Skeletal muscle tissue (tissue), 4 donors: ENCODE data around the gene ZNF146. TPM values are rescaled to one million over a fixed set of nuclear protein-coding genes. Genes with fewer than 3 reads are reported as not detected.
"Not testable (repeated sequence)": the region's sequence is repeated elsewhere in the genome, so short reads cannot be mapped to it uniquely, and the experiment has no call there.

Experiments used
- H3K27ac ChIP-seq: one replicate; pipeline ENCODE4 v1.7.0; 2013; ENCODE audit warnings: mild to moderate bottlenecking, low read depth, low read length, inconsistent platforms
- H3K27me3 ChIP-seq, 3 donors: one replicate each; pipeline ENCODE4 v1.7.0; 2013; ENCODE audit warnings: low read length in 3 of 3; ENCODE audit not compliant: control insufficient read depth in 3 of 3, insufficient read depth in 3 of 3
- H3K36me3 ChIP-seq, 3 donors: one replicate each; pipeline ENCODE4 v1.7.0; 2013; ENCODE audit warnings: low read length in 3 of 3; ENCODE audit not compliant: control insufficient read depth in 3 of 3, insufficient read depth in 3 of 3
- H3K4me1 ChIP-seq, 3 donors: one replicate each; pipeline ENCODE4 v1.7.0; 2013; ENCODE audit warnings: low read length in 3 of 3, mild to moderate bottlenecking in 3 of 3; ENCODE audit not compliant: control insufficient read depth in 3 of 3, insufficient read depth in 3 of 3
- H3K4me3 ChIP-seq, 3 donors: one replicate each; pipeline ENCODE4 v1.7.0; 2013; ENCODE audit warnings: low read length in 3 of 3
- H3K9ac ChIP-seq, 3 donors: one replicate each; pipeline ENCODE4 v1.7.0; 2013; ENCODE audit warnings: low read length in 3 of 3, mild to moderate bottlenecking in 3 of 3, moderate library complexity in 2 of 3, low read depth in 1 of 3
- H3K9me3 ChIP-seq, 3 donors: one replicate each; pipeline ENCODE4 v1.7.0; 2013; ENCODE audit warnings: low read length in 3 of 3; ENCODE audit not compliant: control insufficient read depth in 3 of 3
- total RNA-seq: library from RNA; depleted of rRNA; stranded (reverse); fragments of >200 nt; gene quantifications from one replicate; pipeline ENCODE4 v1.2.3, GENCODE V29; 2014
- donor health status: Osteomylitis.

The ZNF146 gene
- total RNA-seq, 1 donor from 2014 or later: 45.9 TPM

DNA sequence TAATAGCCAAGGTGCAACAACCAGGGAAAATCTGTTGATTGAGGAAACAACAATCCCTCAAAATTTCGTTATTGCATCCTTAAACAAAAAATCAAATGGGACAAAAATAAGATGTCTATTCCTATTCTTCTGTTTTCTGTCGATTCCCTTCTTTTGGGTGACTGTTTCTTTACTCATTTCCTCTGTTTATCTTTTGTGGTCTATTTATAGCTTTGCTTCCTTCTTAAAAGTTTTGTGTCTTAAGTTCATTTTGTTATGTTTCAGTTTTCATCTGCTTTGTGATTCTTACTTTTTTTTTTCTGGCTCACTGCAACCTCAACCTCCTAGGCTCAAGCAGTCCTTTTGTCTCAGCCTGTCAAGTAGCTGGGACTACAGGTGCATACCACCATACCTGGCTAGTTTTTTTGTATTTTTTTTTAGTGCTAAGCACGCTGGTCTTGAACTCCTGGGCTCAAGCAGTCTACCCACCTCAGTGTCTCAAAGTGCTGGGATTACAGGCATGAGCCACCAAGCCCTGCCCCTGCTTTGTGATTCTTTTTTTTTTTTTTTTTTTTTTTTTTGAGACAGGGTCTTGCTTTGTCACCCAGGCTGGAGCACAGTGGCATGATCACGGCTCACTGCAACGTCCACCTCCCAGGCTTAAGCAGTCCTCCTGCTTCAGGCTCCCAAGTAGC is 10.4 kb downstream of the ZNF146 start:
- H3K9me3 ChIP-seq: no peaks in the 10 kb centered on the region
- H3K27ac ChIP-seq: no peak overlapping the region
- peaks cover 32 to 45% (median 33%) of the 10 kb centered on the region in 3 donors for H3K36me3 ChIP-seq
- peaks cover 0 to 10% (median 3%) of the 10 kb centered on the region in 3 donors for H3K4me1 ChIP-seq
- peak overlapping the region in 1 of 3 donors; percentile 37 for H3K9ac ChIP-seq
- no peak overlapping the region for H3K4me3 ChIP-seq
- no peaks in the 10 kb centered on the region for H3K27me3 ChIP-seq

DNA sequence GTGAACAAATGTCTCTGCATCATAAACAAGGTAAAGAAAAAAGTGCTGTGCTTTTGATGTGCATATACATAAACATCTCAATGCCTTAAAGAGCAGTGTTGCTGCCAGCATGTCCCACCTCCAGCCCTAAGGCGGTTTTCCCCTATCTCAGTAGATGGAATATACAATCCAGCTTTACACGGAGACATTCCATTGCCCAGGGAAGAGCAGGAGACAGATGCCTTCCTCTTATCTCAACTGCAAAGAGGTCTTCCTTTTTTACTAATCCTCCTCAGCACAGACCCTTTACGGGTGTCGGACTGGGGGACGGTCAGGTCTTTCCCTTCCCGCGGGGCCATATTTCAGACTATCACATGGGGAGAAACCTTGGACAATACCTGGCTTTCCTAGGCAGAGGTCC is 18.7 kb downstream of the ZNF146 start:
- H3K9me3 ChIP-seq, H3K4me3 ChIP-seq, H3K4me1 ChIP-seq, H3K9ac ChIP-seq, H3K27me3 ChIP-seq, H3K27ac ChIP-seq: not testable (repeated sequence)
- peaks cover 53 to 71% (median 59%) of the 10 kb centered on the region in 3 donors for H3K36me3 ChIP-seq

DNA sequence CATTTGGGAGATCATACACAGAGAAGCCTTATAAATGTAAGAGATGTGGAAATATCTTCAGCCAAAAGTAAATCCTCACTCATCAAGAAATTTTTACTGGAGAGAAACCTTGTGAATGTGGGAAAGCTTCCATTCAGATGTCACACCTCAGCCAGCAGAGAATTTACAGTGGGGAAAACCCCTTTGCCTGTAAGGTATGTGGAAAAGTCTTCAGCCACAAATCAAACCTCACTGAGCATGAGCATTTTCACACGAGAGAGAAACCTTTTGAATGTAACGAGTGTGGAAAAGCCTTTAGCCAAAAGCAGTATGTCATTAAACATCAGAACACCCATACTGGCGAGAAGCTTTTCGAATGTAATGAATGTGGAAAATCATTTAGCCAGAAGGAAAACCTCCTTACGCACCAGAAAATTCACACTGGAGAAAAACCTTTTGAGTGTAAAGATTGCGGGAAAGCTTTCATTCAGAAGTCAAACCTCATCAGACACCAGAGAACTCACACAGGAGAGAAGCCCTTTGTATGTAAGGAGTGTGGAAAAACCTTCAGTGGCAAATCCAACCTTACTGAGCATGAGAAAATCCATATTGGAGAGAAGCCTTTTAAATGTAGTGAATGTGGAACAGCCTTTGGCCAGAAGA is 21.5 kb downstream of the ZNF146 start:
- H3K36me3 ChIP-seq: peaks cover 33 to 60% (median 50%) of the 10 kb centered on the region in 3 donors
- H3K4me3 ChIP-seq: no peak overlapping the region
- no peaks in the 10 kb centered on the region for H3K27me3 ChIP-seq
- H3K9me3 ChIP-seq: peaks cover 0 to 4% (median 2%) of the 10 kb centered on the region in 3 donors
- no peak overlapping the region for H3K9ac ChIP-seq
- H3K4me1 ChIP-seq: no peaks in the 10 kb centered on the region
- no peak overlapping the region for H3K27ac ChIP-seq

GRCh38 chr19:36236946-36237310 is 22.0 kb downstream of the ZNF146 start:
- no peak overlapping the region for H3K9ac ChIP-seq
- peaks cover 30 to 58% (median 45%) of the 10 kb centered on the region in 3 donors for H3K36me3 ChIP-seq
- peaks cover 0 to 4% (median 2%) of the 10 kb centered on the region in 3 donors for H3K9me3 ChIP-seq
- H3K4me3 ChIP-seq: no peak overlapping the region
- H3K4me1 ChIP-seq: no peaks in the 10 kb centered on the region
- no peak overlapping the region for H3K27ac ChIP-seq
- H3K27me3 ChIP-seq: no peaks in the 10 kb centered on the region

- Histone ChIP-seq H3K9me3 (peaks cover 0 to 4% (median 0%) of the 10 kb centered on the region in 3 donors), H3K36me3 (peaks cover 0 to 6% (median under 1%) of the 10 kb centered on the region in 3 donors), H3K9ac (no peak overlapping the region), H3K27ac (no peak overlapping the region), H3K4me3 (no peak overlapping the region), H3K27me3 (peaks cover 13 to 22% (median 14%) of the 10 kb centered on the region in 3 donors), H3K4me1 (peaks cover 12 to 15% (median 13%) of the 10 kb centered on the region in 3 donors)
Measured at GRCh38 chr19:36244066-36244465, 29.2 kb downstream of the ZNF146 start.

GRCh38 chr19:36245210-36246005 is 30.5 kb downstream of the ZNF146 start:
- Histone ChIP-seq H3K27me3 (peaks cover 13 to 22% (median 14%) of the 10 kb centered on the region in 3 donors), H3K4me1 (peaks cover 12 to 15% (median 13%) of the 10 kb centered on the region in 3 donors), H3K9me3 (peaks cover 0 to 4% (median 0%) of the 10 kb centered on the region in 3 donors), H3K4me3 (peak overlapping the region; percentile 61 to 77 (median 62)), H3K36me3 (no peaks in the 10 kb centered on the region), H3K27ac (no peak overlapping the region), H3K9ac (peak overlapping the region in 2 of 3 donors; percentile 17 to 50)

DNA sequence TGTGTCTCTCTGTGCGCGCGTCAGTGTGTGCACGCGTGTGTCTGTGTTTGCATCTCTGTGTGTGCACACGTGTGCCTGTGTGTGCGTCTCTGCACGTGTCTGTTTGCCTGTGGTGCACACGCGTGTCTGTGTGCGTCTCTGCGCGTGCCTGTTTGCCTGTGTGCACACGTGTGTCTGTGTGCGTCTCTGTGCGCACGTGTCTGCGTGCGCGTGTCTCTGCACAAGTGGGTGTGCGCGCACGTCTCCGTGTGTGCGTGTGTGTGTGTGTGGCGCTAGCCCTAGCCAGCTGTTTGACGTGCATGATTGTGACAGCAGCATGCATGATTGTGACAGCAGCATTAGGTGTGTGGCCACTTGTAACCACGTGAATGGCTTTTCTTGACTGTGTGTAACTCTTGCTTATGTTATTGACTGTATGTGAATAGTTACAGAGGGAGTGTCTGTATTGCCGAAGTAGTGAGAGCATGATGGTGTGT is 31.1 kb downstream of the ZNF146 start:
- Histone ChIP-seq H3K9me3 (peaks cover 0 to 4% (median 0%) of the 10 kb centered on the region in 3 donors), H3K27me3 (peaks cover 13 to 22% (median 14%) of the 10 kb centered on the region in 3 donors), H3K36me3 (no peaks in the 10 kb centered on the region), H3K27ac (no peak overlapping the region), H3K4me1 (peaks cover 12 to 15% (median 13%) of the 10 kb centered on the region in 3 donors), H3K9ac (peak overlapping the region in 1 of 3 donors; percentile 50), H3K4me3 (peak overlapping the region; percentile 60 to 77 (median 62))

DNA sequence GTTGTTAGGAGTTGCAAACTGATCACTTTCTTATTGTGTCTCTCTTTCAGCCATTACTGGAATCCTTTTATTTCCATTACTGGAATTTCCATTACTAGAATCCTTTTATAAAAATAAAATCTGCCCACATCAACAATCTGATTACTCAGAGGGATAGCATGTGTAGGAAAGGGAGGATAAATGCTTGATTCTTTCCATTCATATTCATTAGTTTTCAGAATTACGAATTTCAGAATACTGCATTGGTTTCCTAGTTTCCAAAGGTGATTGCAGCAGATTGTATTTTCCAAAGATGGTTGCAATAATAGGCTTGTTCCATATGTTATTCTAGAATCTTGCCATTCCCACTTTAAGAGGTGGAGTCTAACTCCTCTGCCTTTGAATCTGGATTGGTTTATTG is 37.1 kb downstream of the ZNF146 start:
- H3K36me3 ChIP-seq: peaks cover 0 to 2% (median 0%) of the 10 kb centered on the region in 3 donors
- no peak overlapping the region for H3K4me3 ChIP-seq
- no peaks in the 10 kb centered on the region for H3K9me3 ChIP-seq
- H3K4me1 ChIP-seq: no peaks in the 10 kb centered on the region
- H3K9ac ChIP-seq: no peak overlapping the region
- peaks cover 0 to 5% (median 2%) of the 10 kb centered on the region in 3 donors for H3K27me3 ChIP-seq
- no peak overlapping the region for H3K27ac ChIP-seq

- H3K9ac ChIP-seq: no peak overlapping the region
- H3K36me3 ChIP-seq: peaks cover 0 to 2% (median 0%) of the 10 kb centered on the region in 3 donors
- H3K4me3 ChIP-seq: no peak overlapping the region
- H3K27ac ChIP-seq: no peak overlapping the region
- peaks cover 0 to 2% (median 0%) of the 10 kb centered on the region in 3 donors for H3K4me1 ChIP-seq
- H3K9me3 ChIP-seq: no peaks in the 10 kb centered on the region
- H3K27me3 ChIP-seq: peaks cover 0 to 3% (median 0%) of the 10 kb centered on the region in 3 donors
Measured at GRCh38 chr19:36254848-36255247, 39.9 kb downstream of the ZNF146 start.
